ENCODE results near the gene BCL2L15.
A peak's percentile ranks its signal among the peaks of the same experiment; 100 is the strongest.

The BCL2L15 gene

GRCh38 chr1:113875714-113876113, 11.7 kb downstream of the BCL2L15 start:
- no peaks in the 10 kb centered on the region for H3K27me3 ChIP-seq
- peak overlapping the region; percentile 37 for H3K27ac ChIP-seq
- H3K9me3 ChIP-seq, result no peaks in the 10 kb centered on the region
- peaks cover 40 to 41% of the 10 kb centered on the region in 2 experiments for H3K4me1 ChIP-seq (ENCODE audit: control insufficient read depth in 1 of 2, insufficient read depth in 1 of 2, low read depth in 1 of 2, low read length in 1 of 2)
- no peak overlapping the region for H3K4me3 ChIP-seq (ENCODE audit: low read depth in 1 of 2, low read length in 1 of 2)
- no peaks in the 10 kb centered on the region for H3K36me3 ChIP-seq
- TF ChIP-seq CTCF (IDR thresholded peaks at IDR 0.05), result no peak

DNA sequence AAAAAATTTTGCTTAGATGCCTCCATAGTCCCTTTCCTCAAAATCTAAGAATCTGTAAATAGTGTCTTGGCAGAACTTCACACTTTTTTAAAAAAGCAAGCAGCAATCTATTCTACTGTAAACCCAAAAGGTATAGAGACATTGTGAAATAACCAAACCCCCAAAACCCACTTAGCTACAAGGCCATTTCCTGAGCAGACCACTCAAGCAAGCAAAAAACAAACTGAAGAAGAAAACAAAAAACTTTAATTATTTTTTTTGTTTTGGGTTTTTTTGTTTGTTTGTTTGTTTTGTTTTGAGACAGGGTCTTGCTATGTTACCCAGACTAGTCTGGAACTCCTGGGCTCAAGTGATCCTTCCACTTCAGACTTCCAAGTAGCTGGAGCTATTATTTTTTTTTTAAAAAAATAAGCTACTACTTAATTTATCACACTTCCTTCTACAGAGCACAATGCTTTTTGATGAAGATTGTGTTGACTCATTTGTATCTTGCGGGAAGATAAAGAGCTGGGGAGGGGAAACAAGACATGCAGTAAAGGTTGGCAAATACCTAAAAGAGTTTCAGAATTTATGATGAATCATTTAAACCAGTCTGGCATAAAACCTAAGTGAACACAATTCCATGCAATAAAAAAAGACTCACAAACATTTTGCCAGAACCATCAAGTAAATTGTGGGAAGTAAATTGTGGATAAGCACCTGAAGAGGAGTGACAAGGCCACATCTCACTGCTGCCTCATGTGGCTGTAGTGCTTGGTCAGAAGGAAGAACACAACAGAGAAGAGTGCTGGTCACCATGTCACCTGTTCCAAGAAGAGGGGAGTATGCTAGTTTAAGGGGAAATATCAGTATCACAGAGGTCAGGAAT, 13.1 kb downstream of the BCL2L15 start:
- H3K27me3 ChIP-seq, result no peaks in the 10 kb centered on the region
- peak overlapping the region; percentile 92 for H3K27ac ChIP-seq
- no peaks in the 10 kb centered on the region for H3K36me3 ChIP-seq
- peak; percentile 11 for TF ChIP-seq CTCF (IDR thresholded peaks at IDR 0.05)
- H3K4me1 ChIP-seq (ENCODE audit: control insufficient read depth in 1 of 2, insufficient read depth in 1 of 2, low read depth in 1 of 2, low read length in 1 of 2), result peaks cover 53 to 55% of the 10 kb centered on the region in 2 experiments
- no peaks in the 10 kb centered on the region for H3K9me3 ChIP-seq
- H3K4me3 ChIP-seq (ENCODE audit: low read depth in 1 of 2, low read length in 1 of 2), result no peak overlapping the region

DNA sequence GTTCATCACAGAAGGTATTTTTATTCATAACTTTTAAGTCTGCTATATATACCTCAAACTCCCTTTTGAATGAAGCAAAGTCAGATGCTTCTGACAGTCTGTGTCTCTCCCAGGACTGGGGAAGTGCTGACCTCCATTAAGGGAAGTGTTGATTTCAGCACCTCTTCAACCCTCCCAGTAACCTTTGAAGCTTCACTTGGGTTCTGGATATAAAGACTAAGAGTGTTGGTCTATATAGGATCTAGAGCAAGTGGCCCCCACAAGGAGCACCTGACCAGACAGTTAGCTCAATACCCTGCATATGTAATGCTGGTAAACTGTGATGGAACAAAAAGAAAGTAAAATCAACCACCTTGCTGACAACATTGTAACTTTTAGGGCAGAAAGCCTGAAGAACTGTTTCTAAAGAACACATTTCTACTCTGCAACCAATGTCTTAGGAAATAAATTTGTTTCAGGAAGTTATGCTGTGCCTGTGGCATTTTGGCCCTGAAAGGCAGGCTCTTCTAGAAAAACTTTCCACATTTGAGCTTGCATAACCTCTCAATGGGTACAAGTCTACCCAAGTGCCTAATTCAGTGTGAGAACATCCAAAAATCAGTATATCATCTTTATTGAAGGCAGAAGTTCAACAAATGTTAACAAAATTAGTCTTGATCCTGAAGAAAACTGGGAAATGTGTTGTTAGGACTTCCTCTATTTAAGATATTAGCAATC, 15.0 kb downstream of the BCL2L15 start:
- Histone ChIP-seq H3K4me1 (ENCODE audit: control insufficient read depth in 1 of 2, insufficient read depth in 1 of 2, low read depth in 1 of 2, low read length in 1 of 2) (peaks cover 72 to 74% of the 10 kb centered on the region in 2 experiments), H3K27ac (peak overlapping the region; percentile 92), H3K4me3 (ENCODE audit: low read depth in 1 of 2, low read length in 1 of 2) (peak overlapping the region; percentile 63 to 72), H3K9me3 (no peaks in the 10 kb centered on the region), H3K36me3 (no peaks in the 10 kb centered on the region), H3K27me3 (no peaks in the 10 kb centered on the region)
- no peak for TF ChIP-seq CTCF (IDR thresholded peaks at IDR 0.05)

DNA sequence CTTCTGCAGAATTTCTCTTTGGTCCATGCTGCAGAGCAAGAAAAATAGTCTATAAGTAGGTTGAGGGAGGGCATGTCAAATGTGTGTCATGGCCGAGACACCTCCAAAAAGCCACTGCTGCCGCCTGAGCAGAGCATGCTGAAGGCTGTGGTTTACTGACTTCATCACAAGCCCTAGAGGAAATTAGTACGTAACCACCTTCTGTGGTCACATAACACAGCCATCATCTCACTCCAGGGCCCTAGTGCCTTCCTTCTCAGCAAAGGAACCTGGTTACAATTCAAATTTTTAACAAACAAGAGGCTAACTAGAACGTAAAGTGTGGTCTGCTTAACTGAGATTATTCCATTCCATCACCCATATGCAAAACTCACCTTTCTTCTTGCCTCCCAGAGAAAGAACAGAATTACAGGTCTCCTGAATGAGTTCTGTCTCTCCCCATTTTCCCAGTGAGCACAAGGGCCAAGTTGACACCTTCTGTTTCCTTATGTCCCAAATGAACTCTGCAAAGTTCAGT, 15.7 kb downstream of the BCL2L15 start, which contains the start of gene PTPN22:
Gene PTPN22 (minus strand): TSS at position 116 of the 517 bp plus-strand sequence.
- Histone ChIP-seq H3K9me3 (no peaks in the 10 kb centered on the region), H3K27ac (peak within 1 kb of the TSS; percentile 92), H3K36me3 (no peaks in the 10 kb centered on the region), H3K27me3 (no peaks in the 10 kb centered on the region), H3K4me3 (ENCODE audit: low read depth in 1 of 2, low read length in 1 of 2) (peak within 1 kb of the TSS; percentile 63 to 72), H3K4me1 (ENCODE audit: control insufficient read depth in 1 of 2, insufficient read depth in 1 of 2, low read depth in 1 of 2, low read length in 1 of 2) (peaks cover 79% of the 10 kb centered on the region in 2 experiments)
- TF ChIP-seq CTCF (IDR thresholded peaks at IDR 0.05), result no peak

- Histone ChIP-seq H3K9me3 (no peaks in the 10 kb centered on the region), H3K27ac (peak overlapping the region; percentile 92), H3K4me3 (ENCODE audit: low read depth in 1 of 2, low read length in 1 of 2) (peak overlapping the region; percentile 63 to 72), H3K27me3 (no peaks in the 10 kb centered on the region), H3K4me1 (ENCODE audit: control insufficient read depth in 1 of 2, insufficient read depth in 1 of 2, low read depth in 1 of 2, low read length in 1 of 2) (peaks cover 83 to 85% of the 10 kb centered on the region in 2 experiments), H3K36me3 (no peaks in the 10 kb centered on the region)
- no peak for TF ChIP-seq CTCF (IDR thresholded peaks at IDR 0.05)
Measured at GRCh38 chr1:113870778-113871177, 16.6 kb downstream of the BCL2L15 start.

Data from neutrophil (primary cell).